Measurements from ENCODE around the gene TAF5. TPM values are rescaled to one million over a fixed set of nuclear protein-coding genes. Genes with fewer than 3 reads are reported as not detected.

TAF5 gene
- polyA plus RNA-seq, 1 donor from 2014 or later: 9.2 TPM

DNA sequence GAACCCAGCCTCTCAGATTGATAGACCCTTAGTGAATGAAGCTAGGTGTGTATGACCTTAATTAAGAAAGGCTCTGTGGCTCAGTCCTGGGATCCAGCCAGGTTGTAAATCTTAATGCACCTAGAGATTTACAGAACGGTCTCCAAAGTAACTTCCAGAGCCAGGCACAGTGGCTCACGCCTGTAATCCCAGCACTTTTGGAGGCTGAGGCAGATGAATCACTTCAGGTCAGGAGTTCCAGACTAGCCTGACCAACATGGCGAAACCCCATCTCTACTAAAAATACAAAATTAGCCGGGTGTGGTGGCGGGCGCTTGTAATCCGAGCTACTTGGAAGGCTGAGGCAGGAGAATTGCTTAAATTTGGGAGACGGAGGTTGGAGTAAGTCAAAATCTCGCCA lies 60.1 kb downstream of the TAF5 start:
- Histone ChIP-seq H3K9me2 (ENCODE audit: insufficient read depth, low read length) (no peaks in the 10 kb centered on the region), H3K9me3 (ENCODE audit: low read length) (no peaks in the 10 kb centered on the region)

DNA sequence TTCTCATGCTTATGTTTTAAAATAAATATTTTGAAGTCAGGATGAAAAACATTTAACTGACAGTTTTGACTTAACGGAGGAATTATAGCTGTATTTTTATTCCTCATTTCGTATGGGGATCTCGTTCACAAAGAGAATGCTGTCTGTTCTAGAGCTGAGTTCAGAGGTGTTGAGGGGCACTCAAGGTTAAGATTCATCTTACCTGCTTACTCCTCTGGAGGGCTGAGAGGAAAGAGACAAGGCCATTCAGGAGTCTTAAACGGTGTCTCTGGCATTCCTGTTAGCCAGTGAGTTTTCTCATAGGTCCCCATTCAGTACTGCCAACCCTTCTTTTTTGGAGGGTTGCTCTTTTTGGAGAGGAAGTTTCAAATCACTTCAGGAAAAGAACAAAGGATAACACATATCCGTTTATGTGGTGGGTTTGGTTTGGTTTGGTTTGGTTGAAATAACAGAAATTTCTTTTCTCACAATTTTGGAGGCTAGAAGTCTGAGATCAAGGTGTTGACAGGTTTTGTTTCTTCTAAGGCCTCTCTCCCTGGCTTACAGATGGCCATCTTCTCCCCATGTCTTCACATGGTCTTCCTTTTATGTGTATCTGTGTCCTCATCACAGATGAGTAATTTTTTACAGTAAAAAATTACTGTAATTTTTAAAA lies 61.3 kb downstream of the TAF5 start:
- H4K20me1 ChIP-seq (ENCODE audit: insufficient read depth): no peaks in the 10 kb centered on the region
- H3K9ac ChIP-seq (ENCODE audit: low read length): no peak overlapping the region
- H3F3A ChIP-seq (ENCODE audit: insufficient read depth, low read length, poor library complexity, severe bottlenecking): no peaks in the 10 kb centered on the region
- H3K9me2 ChIP-seq (ENCODE audit: insufficient read depth, low read length): no peaks in the 10 kb centered on the region
- no peaks in the 10 kb centered on the region for H3K36me3 ChIP-seq (ENCODE audit: insufficient read depth, low read length)
- no peaks in the 10 kb centered on the region for H3K27me3 ChIP-seq (ENCODE audit: insufficient read depth, low read depth, low read length)
- no peak overlapping the region for H3K4me2 ChIP-seq (ENCODE audit: low read length)
- TF ChIP-seq POLR2AphosphoS5 (IDR thresholded peaks at IDR 0.05) (no peak), EP300 (conservative IDR thresholded peaks at IDR 0.05; ENCODE audit: poor library complexity, severe bottlenecking) (no peak), EZH2 (IDR thresholded peaks at IDR 0.05; ENCODE audit: borderline replicate concordance, insufficient read depth, low read length, poor library complexity, severe bottlenecking) (no peak), RAD21 (conservative IDR thresholded peaks at IDR 0.05) (no peak), MXI1 (conservative IDR thresholded peaks at IDR 0.05; ENCODE audit: poor library complexity, severe bottlenecking) (no peak), SMC3 (conservative IDR thresholded peaks at IDR 0.05; ENCODE audit: poor library complexity) (no peak), TAF1 (IDR thresholded peaks at IDR 0.05; ENCODE audit: low read depth) (no peak)
- TF ChIP-seq, protein P1, sequence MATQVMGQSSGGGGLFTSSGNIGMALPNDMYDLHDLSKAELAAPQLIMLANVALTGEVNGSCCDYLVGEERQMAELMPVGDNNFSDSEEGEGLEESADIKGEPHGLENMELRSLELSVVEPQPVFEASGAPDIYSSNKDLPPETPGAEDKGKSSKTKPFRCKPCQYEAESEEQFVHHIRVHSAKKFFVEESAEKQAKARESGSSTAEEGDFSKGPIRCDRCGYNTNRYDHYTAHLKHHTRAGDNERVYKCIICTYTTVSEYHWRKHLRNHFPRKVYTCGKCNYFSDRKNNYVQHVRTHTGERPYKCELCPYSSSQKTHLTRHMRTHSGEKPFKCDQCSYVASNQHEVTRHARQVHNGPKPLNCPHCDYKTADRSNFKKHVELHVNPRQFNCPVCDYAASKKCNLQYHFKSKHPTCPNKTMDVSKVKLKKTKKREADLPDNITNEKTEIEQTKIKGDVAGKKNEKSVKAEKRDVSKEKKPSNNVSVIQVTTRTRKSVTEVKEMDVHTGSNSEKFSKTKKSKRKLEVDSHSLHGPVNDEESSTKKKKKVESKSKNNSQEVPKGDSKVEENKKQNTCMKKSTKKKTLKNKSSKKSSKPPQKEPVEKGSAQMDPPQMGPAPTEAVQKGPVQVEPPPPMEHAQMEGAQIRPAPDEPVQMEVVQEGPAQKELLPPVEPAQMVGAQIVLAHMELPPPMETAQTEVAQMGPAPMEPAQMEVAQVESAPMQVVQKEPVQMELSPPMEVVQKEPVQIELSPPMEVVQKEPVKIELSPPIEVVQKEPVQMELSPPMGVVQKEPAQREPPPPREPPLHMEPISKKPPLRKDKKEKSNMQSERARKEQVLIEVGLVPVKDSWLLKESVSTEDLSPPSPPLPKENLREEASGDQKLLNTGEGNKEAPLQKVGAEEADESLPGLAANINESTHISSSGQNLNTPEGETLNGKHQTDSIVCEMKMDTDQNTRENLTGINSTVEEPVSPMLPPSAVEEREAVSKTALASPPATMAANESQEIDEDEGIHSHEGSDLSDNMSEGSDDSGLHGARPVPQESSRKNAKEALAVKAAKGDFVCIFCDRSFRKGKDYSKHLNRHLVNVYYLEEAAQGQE (IDR thresholded peaks at IDR 0.05; ENCODE audit: borderline replicate concordance): no peak
- TF ChIP-seq, protein P2, sequence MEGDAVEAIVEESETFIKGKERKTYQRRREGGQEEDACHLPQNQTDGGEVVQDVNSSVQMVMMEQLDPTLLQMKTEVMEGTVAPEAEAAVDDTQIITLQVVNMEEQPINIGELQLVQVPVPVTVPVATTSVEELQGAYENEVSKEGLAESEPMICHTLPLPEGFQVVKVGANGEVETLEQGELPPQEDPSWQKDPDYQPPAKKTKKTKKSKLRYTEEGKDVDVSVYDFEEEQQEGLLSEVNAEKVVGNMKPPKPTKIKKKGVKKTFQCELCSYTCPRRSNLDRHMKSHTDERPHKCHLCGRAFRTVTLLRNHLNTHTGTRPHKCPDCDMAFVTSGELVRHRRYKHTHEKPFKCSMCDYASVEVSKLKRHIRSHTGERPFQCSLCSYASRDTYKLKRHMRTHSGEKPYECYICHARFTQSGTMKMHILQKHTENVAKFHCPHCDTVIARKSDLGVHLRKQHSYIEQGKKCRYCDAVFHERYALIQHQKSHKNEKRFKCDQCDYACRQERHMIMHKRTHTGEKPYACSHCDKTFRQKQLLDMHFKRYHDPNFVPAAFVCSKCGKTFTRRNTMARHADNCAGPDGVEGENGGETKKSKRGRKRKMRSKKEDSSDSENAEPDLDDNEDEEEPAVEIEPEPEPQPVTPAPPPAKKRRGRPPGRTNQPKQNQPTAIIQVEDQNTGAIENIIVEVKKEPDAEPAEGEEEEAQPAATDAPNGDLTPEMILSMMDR (IDR thresholded peaks at IDR 0.05; ENCODE audit: poor library complexity, severe bottlenecking): no peak
- H2AFZ ChIP-seq (ENCODE audit: low read depth, low read length): no peak overlapping the region
- H3K4me3 ChIP-seq (ENCODE audit: low read length): no peak overlapping the region
- H3K79me2 ChIP-seq (replicated peaks; ENCODE audit: insufficient read depth, low read length): no peaks in the 10 kb centered on the region
- no peak overlapping the region for H3K27ac ChIP-seq (ENCODE audit: low read length)
- H3K9me3 ChIP-seq (ENCODE audit: low read length): no peaks in the 10 kb centered on the region

More for the DNA sequence above, 60.1 kb downstream of the TAF5 start:
- no peak overlapping the region for H3K4me3 ChIP-seq (ENCODE audit: low read length)
- no peaks in the 10 kb centered on the region for H3K27me3 ChIP-seq (ENCODE audit: insufficient read depth, low read depth, low read length)
- no peak overlapping the region for H3K9ac ChIP-seq (ENCODE audit: low read length)
- TF ChIP-seq, protein P2 (IDR thresholded peaks at IDR 0.05; ENCODE audit: poor library complexity, severe bottlenecking): no peak
- no peak for TF ChIP-seq TAF1 (IDR thresholded peaks at IDR 0.05; ENCODE audit: low read depth)
- no peak for TF ChIP-seq POLR2AphosphoS5 (IDR thresholded peaks at IDR 0.05)
- TF ChIP-seq, protein P1 (IDR thresholded peaks at IDR 0.05; ENCODE audit: borderline replicate concordance): no peak
- TF ChIP-seq RAD21 (conservative IDR thresholded peaks at IDR 0.05): no peak
- no peak for TF ChIP-seq MXI1 (conservative IDR thresholded peaks at IDR 0.05; ENCODE audit: poor library complexity, severe bottlenecking)
- no peak for TF ChIP-seq EP300 (conservative IDR thresholded peaks at IDR 0.05; ENCODE audit: poor library complexity, severe bottlenecking)
- H2AFZ ChIP-seq (ENCODE audit: low read depth, low read length): no peak overlapping the region
- H3K79me2 ChIP-seq (replicated peaks; ENCODE audit: insufficient read depth, low read length): no peaks in the 10 kb centered on the region
- H3K4me2 ChIP-seq (ENCODE audit: low read length): no peak overlapping the region
- H4K20me1 ChIP-seq (ENCODE audit: insufficient read depth): no peaks in the 10 kb centered on the region
- no peaks in the 10 kb centered on the region for H3F3A ChIP-seq (ENCODE audit: insufficient read depth, low read length, poor library complexity, severe bottlenecking)
- H3K36me3 ChIP-seq (ENCODE audit: insufficient read depth, low read length): no peaks in the 10 kb centered on the region
- no peak overlapping the region for H3K27ac ChIP-seq (ENCODE audit: low read length)

All from neural cell (in vitro differentiated cells).